OCI-LY1 (cell line): Measurements from ENCODE around the gene CD248.

ENCODE experiments used
- CTCF ChIP-seq: fragments of 200-600 bp; sonication (generic), shearing (Covaris generic); IDR thresholded peaks from 2 replicates; pipeline ENCODE4 v1.5.1; 2017; ENCODE audit warnings: mild to moderate bottlenecking, antibody characterized with exemption, low read length, moderate library complexity, mixed read lengths
- EZH2 ChIP-seq: fragments of 200-600 bp; sonication (generic), shearing (Covaris generic); IDR thresholded peaks from 2 replicates; pipeline ENCODE4 v1.8.0; 2017; ENCODE audit warnings: borderline replicate concordance, mixed run types, mild to moderate bottlenecking, antibody characterized with exemption, low read length, moderate library complexity, mixed read lengths

GRCh38 chr11:66268244-66268951 is 48.4 kb downstream of the CD248 start, which contains the start of gene RAB1B:
- TF ChIP-seq EZH2: no peak
- no peak for TF ChIP-seq CTCF
